ENCODE results near the gene TNFRSF12A. TPM values are rescaled to one million over a fixed set of nuclear protein-coding genes. Genes with fewer than 3 reads are reported as not detected.

The TNFRSF12A gene
- total RNA-seq, 4 donors from 2014 or later = 4.1 to 56.4 (median 39.8) TPM

- no peak overlapping the region for H3K27ac ChIP-seq
- H3K4me1 ChIP-seq = peaks cover 0 to 13% (median 4%) of the 10 kb centered on the region in 4 donors
- no peaks in the 10 kb centered on the region for H3K9me3 ChIP-seq
- no peak overlapping the region for H3K4me3 ChIP-seq
- H3K36me3 ChIP-seq = no peaks in the 10 kb centered on the region
- no peak for DNase-seq
- no peak for TF ChIP-seq CTCF (IDR thresholded peaks at IDR 0.05)
- TF ChIP-seq POLR2A (IDR thresholded peaks at IDR 0.05) = no peak
- H3K27me3 ChIP-seq = no peaks in the 10 kb centered on the region
These were observed 46.4 kb upstream of the TNFRSF12A start for GRCh38 chr16:2973605-2974318.

GRCh38 chr16:2974319-2975056, 45.7 kb upstream of the TNFRSF12A start:
- Histone ChIP-seq H3K27me3 (no peaks in the 10 kb centered on the region), H3K4me1 (peaks cover 0 to 10% (median 5%) of the 10 kb centered on the region in 4 donors), H3K36me3 (no peaks in the 10 kb centered on the region), H3K27ac (no peak overlapping the region), H3K9me3 (no peaks in the 10 kb centered on the region), H3K4me3 (no peak overlapping the region)
- TF ChIP-seq POLR2A (IDR thresholded peaks at IDR 0.05) (no peak), CTCF (IDR thresholded peaks at IDR 0.05) (no peak)
- DNase-seq = no peak

- Histone ChIP-seq H3K9me3 (no peaks in the 10 kb centered on the region), H3K4me3 (no peak overlapping the region), H3K4me1 (peaks cover 0 to 14% (median 6%) of the 10 kb centered on the region in 4 donors), H3K27me3 (no peaks in the 10 kb centered on the region), H3K36me3 (no peaks in the 10 kb centered on the region), H3K27ac (no peak overlapping the region)
- no peak for DNase-seq
- TF ChIP-seq CTCF (IDR thresholded peaks at IDR 0.05) (no peak), POLR2A (IDR thresholded peaks at IDR 0.05) (no peak)
These were observed 44.9 kb upstream of the TNFRSF12A start for GRCh38 chr16:2975161-2975795.

- peaks cover 5 to 15% (median 5%) of the 10 kb centered on the region in 4 donors for H3K4me1 ChIP-seq
- H3K4me3 ChIP-seq = no peak overlapping the region
- no peak for DNase-seq
- H3K9me3 ChIP-seq = no peaks in the 10 kb centered on the region
- no peak overlapping the region for H3K27ac ChIP-seq
- no peaks in the 10 kb centered on the region for H3K27me3 ChIP-seq
- H3K36me3 ChIP-seq = no peaks in the 10 kb centered on the region
- TF ChIP-seq CTCF (IDR thresholded peaks at IDR 0.05) (no peak), POLR2A (IDR thresholded peaks at IDR 0.05) (no peak)
These were observed 44.0 kb upstream of the TNFRSF12A start for GRCh38 chr16:2976201-2976600.

GRCh38 chr16:2976673-2977072, 43.5 kb upstream of the TNFRSF12A start:
- no peak for DNase-seq
- TF ChIP-seq POLR2A (IDR thresholded peaks at IDR 0.05) = no peak
- Histone ChIP-seq H3K4me3 (no peak overlapping the region), H3K27me3 (no peaks in the 10 kb centered on the region), H3K36me3 (no peaks in the 10 kb centered on the region), H3K4me1 (peaks cover 5 to 19% (median 5%) of the 10 kb centered on the region in 4 donors), H3K27ac (no peak overlapping the region), H3K9me3 (no peaks in the 10 kb centered on the region)

GRCh38 chr16:2977440-2977839, 42.7 kb upstream of the TNFRSF12A start:
- no peak for DNase-seq
- peaks cover 5 to 19% (median 5%) of the 10 kb centered on the region in 4 donors for H3K4me1 ChIP-seq
- no peak overlapping the region for H3K4me3 ChIP-seq
- no peaks in the 10 kb centered on the region for H3K27me3 ChIP-seq
- no peak for TF ChIP-seq POLR2A (IDR thresholded peaks at IDR 0.05)
- TF ChIP-seq CTCF (IDR thresholded peaks at IDR 0.05) = no peak
- H3K27ac ChIP-seq = no peak overlapping the region
- no peaks in the 10 kb centered on the region for H3K36me3 ChIP-seq
- no peaks in the 10 kb centered on the region for H3K9me3 ChIP-seq

All from Peyer's patch (tissue), 4 donors.